Measurements from ENCODE around the gene STAG1. TPM values are rescaled to one million over a fixed set of nuclear protein-coding genes. Genes with fewer than 3 reads are reported as not detected.

STAG1 gene
- total and polyA plus RNA-seq, 2 experiments from 2014 or later = 9.0 to 21.9 TPM

DNA sequence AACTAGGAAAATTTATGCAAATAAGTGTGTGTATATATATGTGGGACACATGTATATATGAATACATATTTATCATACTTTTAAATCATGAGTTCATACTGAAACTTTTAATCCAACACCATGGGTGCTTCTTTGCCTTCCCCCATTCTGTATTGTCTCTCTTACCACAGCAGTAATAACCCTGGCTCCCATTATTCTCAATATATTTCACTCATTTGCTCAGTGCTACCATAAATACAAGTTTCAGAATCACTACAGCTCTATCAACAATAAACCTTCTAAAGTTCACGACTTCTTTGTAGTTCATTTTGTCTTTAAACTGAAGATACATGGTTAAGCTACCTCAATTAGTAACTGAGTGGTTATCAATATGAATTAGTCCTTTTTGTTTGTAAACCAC is 419.9 kb downstream of the STAG1 start:
- H3K4me3 ChIP-seq = no peak overlapping the region
- no peaks in the 10 kb centered on the region for H3F3A ChIP-seq (replicated peaks; ENCODE audit: low read depth)
- H3K36me3 ChIP-seq (ENCODE audit: insufficient read depth) = no peaks in the 10 kb centered on the region
- Mint-ChIP-seq H3K27ac (no peak overlapping the region), H3K4me1 (no peaks in the 10 kb centered on the region), H3K4me3 (no peak overlapping the region), H3K27me3 (ENCODE audit: insufficient read depth, low read depth, poor library complexity) (peaks cover 1% of the 10 kb centered on the region), H3K9me3 (no peaks in the 10 kb centered on the region), H3K36me3 (ENCODE audit: low read depth) (peaks cover 36% of the 10 kb centered on the region)
- H3K4me1 ChIP-seq (ENCODE audit: insufficient read depth) = no peaks in the 10 kb centered on the region
- H3K9me2 ChIP-seq (ENCODE audit: insufficient read depth) = no peaks in the 10 kb centered on the region
- H3K79me2 ChIP-seq (replicated peaks; ENCODE audit: insufficient read depth) = no peaks in the 10 kb centered on the region
- H3K4me2 ChIP-seq = no peak overlapping the region
- DNase-seq (ENCODE audit: low spot score) (no peak), ATAC-seq (no peak)
- no peak overlapping the region for H3K27ac ChIP-seq (ENCODE audit: low read depth)
- H2AFZ ChIP-seq = no peak overlapping the region
- H4K20me1 ChIP-seq (replicated peaks; ENCODE audit: insufficient read depth) = no peaks in the 10 kb centered on the region; the same call in 1 of the 2 replicates
- H3K27me3 ChIP-seq (ENCODE audit: insufficient read depth) = no peaks in the 10 kb centered on the region
- TF ChIP-seq ZNF331 (CRISPR knock-in tag; IDR thresholded peaks at IDR 0.05; ENCODE audit: low read depth) = no peak
- TF ChIP-seq, protein P1, sequence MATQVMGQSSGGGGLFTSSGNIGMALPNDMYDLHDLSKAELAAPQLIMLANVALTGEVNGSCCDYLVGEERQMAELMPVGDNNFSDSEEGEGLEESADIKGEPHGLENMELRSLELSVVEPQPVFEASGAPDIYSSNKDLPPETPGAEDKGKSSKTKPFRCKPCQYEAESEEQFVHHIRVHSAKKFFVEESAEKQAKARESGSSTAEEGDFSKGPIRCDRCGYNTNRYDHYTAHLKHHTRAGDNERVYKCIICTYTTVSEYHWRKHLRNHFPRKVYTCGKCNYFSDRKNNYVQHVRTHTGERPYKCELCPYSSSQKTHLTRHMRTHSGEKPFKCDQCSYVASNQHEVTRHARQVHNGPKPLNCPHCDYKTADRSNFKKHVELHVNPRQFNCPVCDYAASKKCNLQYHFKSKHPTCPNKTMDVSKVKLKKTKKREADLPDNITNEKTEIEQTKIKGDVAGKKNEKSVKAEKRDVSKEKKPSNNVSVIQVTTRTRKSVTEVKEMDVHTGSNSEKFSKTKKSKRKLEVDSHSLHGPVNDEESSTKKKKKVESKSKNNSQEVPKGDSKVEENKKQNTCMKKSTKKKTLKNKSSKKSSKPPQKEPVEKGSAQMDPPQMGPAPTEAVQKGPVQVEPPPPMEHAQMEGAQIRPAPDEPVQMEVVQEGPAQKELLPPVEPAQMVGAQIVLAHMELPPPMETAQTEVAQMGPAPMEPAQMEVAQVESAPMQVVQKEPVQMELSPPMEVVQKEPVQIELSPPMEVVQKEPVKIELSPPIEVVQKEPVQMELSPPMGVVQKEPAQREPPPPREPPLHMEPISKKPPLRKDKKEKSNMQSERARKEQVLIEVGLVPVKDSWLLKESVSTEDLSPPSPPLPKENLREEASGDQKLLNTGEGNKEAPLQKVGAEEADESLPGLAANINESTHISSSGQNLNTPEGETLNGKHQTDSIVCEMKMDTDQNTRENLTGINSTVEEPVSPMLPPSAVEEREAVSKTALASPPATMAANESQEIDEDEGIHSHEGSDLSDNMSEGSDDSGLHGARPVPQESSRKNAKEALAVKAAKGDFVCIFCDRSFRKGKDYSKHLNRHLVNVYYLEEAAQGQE (IDR thresholded peaks at IDR 0.05; ENCODE audit: unreplicated experiment) = no peak
- TF ChIP-seq CREB1 (CRISPR knock-in tag; IDR thresholded peaks at IDR 0.05; ENCODE audit: low read depth) = no peak
- TF ChIP-seq, protein P2, sequence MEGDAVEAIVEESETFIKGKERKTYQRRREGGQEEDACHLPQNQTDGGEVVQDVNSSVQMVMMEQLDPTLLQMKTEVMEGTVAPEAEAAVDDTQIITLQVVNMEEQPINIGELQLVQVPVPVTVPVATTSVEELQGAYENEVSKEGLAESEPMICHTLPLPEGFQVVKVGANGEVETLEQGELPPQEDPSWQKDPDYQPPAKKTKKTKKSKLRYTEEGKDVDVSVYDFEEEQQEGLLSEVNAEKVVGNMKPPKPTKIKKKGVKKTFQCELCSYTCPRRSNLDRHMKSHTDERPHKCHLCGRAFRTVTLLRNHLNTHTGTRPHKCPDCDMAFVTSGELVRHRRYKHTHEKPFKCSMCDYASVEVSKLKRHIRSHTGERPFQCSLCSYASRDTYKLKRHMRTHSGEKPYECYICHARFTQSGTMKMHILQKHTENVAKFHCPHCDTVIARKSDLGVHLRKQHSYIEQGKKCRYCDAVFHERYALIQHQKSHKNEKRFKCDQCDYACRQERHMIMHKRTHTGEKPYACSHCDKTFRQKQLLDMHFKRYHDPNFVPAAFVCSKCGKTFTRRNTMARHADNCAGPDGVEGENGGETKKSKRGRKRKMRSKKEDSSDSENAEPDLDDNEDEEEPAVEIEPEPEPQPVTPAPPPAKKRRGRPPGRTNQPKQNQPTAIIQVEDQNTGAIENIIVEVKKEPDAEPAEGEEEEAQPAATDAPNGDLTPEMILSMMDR (conservative IDR thresholded peaks at IDR 0.05; ENCODE audit: low read depth in 2 of 2) = no peak
- TF ChIP-seq, protein P3, sequence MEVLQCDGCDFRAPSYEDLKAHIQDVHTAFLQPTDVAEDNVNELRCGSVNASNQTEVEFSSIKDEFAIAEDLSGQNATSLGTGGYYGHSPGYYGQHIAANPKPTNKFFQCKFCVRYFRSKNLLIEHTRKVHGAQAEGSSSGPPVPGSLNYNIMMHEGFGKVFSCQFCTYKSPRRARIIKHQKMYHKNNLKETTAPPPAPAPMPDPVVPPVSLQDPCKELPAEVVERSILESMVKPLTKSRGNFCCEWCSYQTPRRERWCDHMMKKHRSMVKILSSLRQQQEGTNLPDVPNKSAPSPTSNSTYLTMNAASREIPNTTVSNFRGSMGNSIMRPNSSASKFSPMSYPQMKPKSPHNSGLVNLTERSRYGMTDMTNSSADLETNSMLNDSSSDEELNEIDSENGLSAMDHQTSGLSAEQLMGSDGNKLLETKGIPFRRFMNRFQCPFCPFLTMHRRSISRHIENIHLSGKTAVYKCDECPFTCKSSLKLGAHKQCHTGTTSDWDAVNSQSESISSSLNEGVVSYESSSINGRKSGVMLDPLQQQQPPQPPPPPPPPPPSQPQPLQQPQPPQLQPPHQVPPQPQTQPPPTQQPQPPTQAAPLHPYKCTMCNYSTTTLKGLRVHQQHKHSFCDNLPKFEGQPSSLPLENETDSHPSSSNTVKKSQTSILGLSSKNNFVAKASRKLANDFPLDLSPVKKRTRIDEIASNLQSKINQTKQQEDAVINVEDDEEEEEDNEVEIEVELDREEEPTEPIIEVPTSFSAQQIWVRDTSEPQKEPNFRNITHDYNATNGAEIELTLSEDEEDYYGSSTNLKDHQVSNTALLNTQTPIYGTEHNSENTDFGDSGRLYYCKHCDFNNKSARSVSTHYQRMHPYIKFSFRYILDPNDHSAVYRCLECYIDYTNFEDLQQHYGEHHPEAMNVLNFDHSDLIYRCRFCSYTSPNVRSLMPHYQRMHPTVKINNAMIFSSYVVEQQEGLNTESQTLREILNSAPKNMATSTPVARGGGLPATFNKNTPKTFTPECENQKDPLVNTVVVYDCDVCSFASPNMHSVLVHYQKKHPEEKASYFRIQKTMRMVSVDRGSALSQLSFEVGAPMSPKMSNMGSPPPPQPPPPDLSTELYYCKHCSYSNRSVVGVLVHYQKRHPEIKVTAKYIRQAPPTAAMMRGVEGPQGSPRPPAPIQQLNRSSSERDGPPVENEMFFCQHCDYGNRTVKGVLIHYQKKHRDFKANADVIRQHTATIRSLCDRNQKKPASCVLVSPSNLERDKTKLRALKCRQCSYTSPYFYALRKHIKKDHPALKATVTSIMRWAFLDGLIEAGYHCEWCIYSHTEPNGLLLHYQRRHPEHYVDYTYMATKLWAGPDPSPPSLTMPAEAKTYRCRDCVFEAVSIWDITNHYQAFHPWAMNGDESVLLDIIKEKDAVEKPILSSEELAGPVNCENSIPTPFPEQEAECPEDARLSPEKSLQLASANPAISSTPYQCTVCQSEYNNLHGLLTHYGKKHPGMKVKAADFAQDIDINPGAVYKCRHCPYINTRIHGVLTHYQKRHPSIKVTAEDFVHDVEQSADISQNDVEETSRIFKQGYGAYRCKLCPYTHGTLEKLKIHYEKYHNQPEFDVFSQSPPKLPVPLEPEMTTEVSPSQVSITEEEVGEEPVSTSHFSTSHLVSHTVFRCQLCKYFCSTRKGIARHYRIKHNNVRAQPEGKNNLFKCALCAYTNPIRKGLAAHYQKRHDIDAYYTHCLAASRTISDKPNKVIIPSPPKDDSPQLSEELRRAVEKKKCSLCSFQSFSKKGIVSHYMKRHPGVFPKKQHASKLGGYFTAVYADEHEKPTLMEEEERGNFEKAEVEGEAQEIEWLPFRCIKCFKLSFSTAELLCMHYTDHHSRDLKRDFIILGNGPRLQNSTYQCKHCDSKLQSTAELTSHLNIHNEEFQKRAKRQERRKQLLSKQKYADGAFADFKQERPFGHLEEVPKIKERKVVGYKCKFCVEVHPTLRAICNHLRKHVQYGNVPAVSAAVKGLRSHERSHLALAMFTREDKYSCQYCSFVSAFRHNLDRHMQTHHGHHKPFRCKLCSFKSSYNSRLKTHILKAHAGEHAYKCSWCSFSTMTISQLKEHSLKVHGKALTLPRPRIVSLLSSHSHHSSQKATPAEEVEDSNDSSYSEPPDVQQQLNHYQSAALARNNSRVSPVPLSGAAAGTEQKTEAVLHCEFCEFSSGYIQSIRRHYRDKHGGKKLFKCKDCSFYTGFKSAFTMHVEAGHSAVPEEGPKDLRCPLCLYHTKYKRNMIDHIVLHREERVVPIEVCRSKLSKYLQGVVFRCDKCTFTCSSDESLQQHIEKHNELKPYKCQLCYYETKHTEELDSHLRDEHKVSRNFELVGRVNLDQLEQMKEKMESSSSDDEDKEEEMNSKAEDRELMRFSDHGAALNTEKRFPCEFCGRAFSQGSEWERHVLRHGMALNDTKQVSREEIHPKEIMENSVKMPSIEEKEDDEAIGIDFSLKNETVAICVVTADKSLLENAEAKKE (CRISPR knock-in tag; IDR thresholded peaks at IDR 0.05) = no peak
- no peak for TF ChIP-seq EZH2 (IDR thresholded peaks at IDR 0.05; ENCODE audit: low read depth, unreplicated experiment)
- TF ChIP-seq, protein P4, sequence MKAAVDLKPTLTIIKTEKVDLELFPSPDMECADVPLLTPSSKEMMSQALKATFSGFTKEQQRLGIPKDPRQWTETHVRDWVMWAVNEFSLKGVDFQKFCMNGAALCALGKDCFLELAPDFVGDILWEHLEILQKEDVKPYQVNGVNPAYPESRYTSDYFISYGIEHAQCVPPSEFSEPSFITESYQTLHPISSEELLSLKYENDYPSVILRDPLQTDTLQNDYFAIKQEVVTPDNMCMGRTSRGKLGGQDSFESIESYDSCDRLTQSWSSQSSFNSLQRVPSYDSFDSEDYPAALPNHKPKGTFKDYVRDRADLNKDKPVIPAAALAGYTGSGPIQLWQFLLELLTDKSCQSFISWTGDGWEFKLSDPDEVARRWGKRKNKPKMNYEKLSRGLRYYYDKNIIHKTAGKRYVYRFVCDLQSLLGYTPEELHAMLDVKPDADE (IDR thresholded peaks at IDR 0.05) = no peak
- TF ChIP-seq NANOG (IDR thresholded peaks at IDR 0.05; ENCODE audit: borderline replicate concordance) = no peak
- no peak for TF ChIP-seq EZH2phosphoT487 (IDR thresholded peaks at IDR 0.05; ENCODE audit: unreplicated experiment)
- TF ChIP-seq POLR2AphosphoS5 (IDR thresholded peaks at IDR 0.05; ENCODE audit: low read depth) = no peak
- no peak for TF ChIP-seq JUNB (IDR thresholded peaks at IDR 0.05; ENCODE audit: unreplicated experiment)
- no peak for TF ChIP-seq ZNF114 (CRISPR knock-in tag; IDR thresholded peaks at IDR 0.05)
- no peak for TF ChIP-seq STAT1 (IDR thresholded peaks at IDR 0.05; ENCODE audit: unreplicated experiment)
